Progenitor cell of endocrine pancreas (in vitro differentiated cells): ENCODE measurements around the gene STK24. TPM values are rescaled to one million over a fixed set of nuclear protein-coding genes. Genes with fewer than 3 reads are reported as not detected.

ENCODE experiments used
- DNase-seq: peaks from one replicate; pipeline ENCODE4 v3.0.0; 2021; ENCODE audit warnings: low spot score; ENCODE audit not compliant: unreplicated experiment
- H3K27ac Mint-ChIP-seq: 2 replicates; pipeline ENCODE4 v1.8.0; 2021; ENCODE audit warnings: mild to moderate bottlenecking, moderate library complexity, mixed read lengths
- H3K27me3 Mint-ChIP-seq: 2 replicates; pipeline ENCODE4 v1.8.0; 2021; ENCODE audit warnings: mixed read lengths
- H3K36me3 Mint-ChIP-seq: 2 replicates; pipeline ENCODE4 v1.8.0; 2022; ENCODE audit warnings: mixed read lengths; ENCODE audit not compliant: insufficient read depth
- H3K4me1 Mint-ChIP-seq: 2 replicates; pipeline ENCODE4 v1.8.0; 2021; ENCODE audit warnings: low read depth, mixed read lengths
- H3K4me3 Mint-ChIP-seq: 2 replicates; pipeline ENCODE4 v1.8.0; 2021; ENCODE audit warnings: low read depth, mild to moderate bottlenecking, moderate library complexity, mixed read lengths
- H3K9me3 Mint-ChIP-seq: 2 replicates; pipeline ENCODE4 v1.8.0; 2021; ENCODE audit warnings: low read depth, mixed read lengths
- CTCF ChIP-seq: fragments of 200-600 bp; sonication (generic); IDR thresholded peaks from one replicate; pipeline ENCODE4 v1.5.0; 2021; ENCODE audit warnings: antibody characterized with exemption, mild to moderate bottlenecking; ENCODE audit not compliant: unreplicated experiment
- total RNA-seq: library from RNA; stranded (reverse); gene quantifications from 2 replicates; pipeline ENCODE4 v1.2.1, GENCODE V29; 2021

STK24 gene
- total RNA-seq, 1 donor from 2014 or later, result 113 TPM

DNA sequence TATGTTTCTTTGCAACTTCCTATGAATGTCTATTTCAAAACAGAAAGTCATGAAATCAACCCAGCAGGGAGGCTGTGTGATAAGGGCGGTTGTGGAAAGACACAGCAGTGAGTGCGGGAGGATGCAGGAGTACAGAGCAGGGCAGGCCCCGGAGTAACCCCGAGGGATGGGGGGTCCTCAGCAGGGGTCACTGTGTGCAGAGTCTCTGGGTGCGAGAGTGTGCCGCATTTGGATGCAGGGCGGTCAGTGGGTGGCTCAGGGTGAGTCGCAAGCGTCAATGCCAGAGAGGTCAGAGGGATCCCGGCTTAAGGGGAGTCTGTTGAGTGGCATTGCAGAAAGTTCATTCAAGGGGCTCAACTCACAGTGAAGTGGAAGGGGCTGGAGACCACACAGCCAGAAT lies 147.8 kb downstream of the STK24 start:
- Mint-ChIP-seq H3K4me3 (no peak overlapping the region), H3K36me3 (peaks cover 39% of the 10 kb centered on the region), H3K9me3 (no peaks in the 10 kb centered on the region), H3K4me1 (peaks cover 12% of the 10 kb centered on the region), H3K27ac (peak overlapping the region; percentile 79), H3K27me3 (no peaks in the 10 kb centered on the region)
- no peak for TF ChIP-seq CTCF
- DNase-seq, result no peak

DNA sequence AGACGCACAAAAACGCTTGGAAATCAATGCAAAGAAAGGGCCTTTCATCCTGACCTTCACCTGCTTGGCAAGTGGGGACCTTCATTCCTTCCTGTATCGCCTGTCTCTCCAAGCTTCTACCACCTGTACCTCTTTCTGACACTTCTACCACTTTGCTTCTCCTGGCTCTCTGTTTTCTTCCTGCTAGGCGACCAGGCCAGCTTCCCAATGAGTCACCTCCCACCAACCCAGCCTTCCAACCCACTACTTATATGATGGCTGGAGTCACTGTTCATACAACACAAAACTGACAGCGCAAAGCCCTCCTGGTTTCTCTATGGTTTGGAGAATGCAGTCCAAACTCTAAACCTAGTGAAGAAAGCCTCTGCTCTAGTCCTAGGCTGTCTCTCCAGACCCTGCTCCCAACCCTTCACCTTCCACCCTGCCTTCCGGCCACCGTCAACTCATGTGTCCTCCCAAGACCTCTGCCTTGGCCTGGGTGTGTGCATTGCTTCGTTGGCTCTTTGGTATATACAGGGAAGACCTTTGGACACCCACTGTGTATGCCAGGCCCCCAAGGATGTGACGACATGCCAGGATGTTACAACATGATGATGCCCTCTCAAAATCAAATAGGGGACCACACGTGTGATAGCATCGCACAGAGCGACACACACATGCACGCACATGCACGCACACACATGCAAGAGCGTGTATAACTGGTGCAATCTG lies 148.5 kb downstream of the STK24 start:
- Mint-ChIP-seq H3K4me1 (peaks cover 12% of the 10 kb centered on the region), H3K4me3 (no peak overlapping the region), H3K36me3 (peaks cover 45% of the 10 kb centered on the region), H3K27ac (peak overlapping the region; percentile 79), H3K27me3 (no peaks in the 10 kb centered on the region), H3K9me3 (no peaks in the 10 kb centered on the region)
- TF ChIP-seq CTCF, result no peak
- DNase-seq, result no peak

- H3K4me1 Mint-ChIP-seq, result peaks cover 12% of the 10 kb centered on the region
- peaks cover 49% of the 10 kb centered on the region for H3K36me3 Mint-ChIP-seq
- DNase-seq, result no peak
- no peak for TF ChIP-seq CTCF
- peak overlapping the region; percentile 73 for H3K27ac Mint-ChIP-seq
- H3K4me3 Mint-ChIP-seq, result no peak overlapping the region
- no peaks in the 10 kb centered on the region for H3K9me3 Mint-ChIP-seq
- no peaks in the 10 kb centered on the region for H3K27me3 Mint-ChIP-seq
Measured at GRCh38 chr13:98427331-98427995, 149.4 kb downstream of the STK24 start.

- Mint-ChIP-seq H3K4me1 (peaks cover 17% of the 10 kb centered on the region), H3K4me3 (no peak overlapping the region), H3K36me3 (peaks cover 63% of the 10 kb centered on the region)
Measured at GRCh38 chr13:98423417-98423816, 153.5 kb downstream of the STK24 start.

DNA sequence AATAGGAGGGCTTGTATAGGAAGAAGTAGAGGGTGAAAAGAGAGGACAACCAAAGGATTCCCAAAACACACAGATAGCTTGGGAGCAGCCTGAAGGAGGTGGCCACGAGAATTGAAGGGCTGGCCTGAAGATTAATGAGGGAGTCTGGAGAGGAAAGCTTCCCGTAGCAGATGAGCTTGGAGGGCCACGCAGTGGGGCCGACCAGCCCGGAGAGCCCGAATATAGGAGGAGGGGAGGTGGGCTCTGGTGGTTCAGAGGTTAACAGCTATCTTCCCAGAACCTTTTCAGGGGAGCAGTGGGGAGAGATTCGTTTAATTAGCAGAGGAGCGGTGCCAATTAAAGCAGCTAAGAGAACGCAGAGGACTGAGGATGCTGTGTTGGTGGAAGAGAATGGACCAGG lies 154.9 kb downstream of the STK24 start:
- Mint-ChIP-seq H3K4me3 (no peak overlapping the region), H3K27ac (no peak overlapping the region), H3K27me3 (no peaks in the 10 kb centered on the region), H3K36me3 (peaks cover 62% of the 10 kb centered on the region), H3K9me3 (peaks cover 2% of the 10 kb centered on the region), H3K4me1 (peaks cover 21% of the 10 kb centered on the region)
- no peak for TF ChIP-seq CTCF
- no peak for DNase-seq

More at GRCh38 chr13:98423417-98423816, 153.5 kb downstream of the STK24 start:
- H3K9me3 Mint-ChIP-seq, result no peaks in the 10 kb centered on the region
- DNase-seq, result no peak
- no peaks in the 10 kb centered on the region for H3K27me3 Mint-ChIP-seq
- TF ChIP-seq CTCF, result no peak
- no peak overlapping the region for H3K27ac Mint-ChIP-seq
